Karpas-422 (cell line): ENCODE results near the gene FSIP1. TPM values are rescaled to one million over a fixed set of nuclear protein-coding genes. Genes with fewer than 3 reads are reported as not detected.

ENCODE experiments used
- DNase-seq: peaks from one replicate; pipeline ENCODE4 v3.0.0-alpha.2; 2015
- H2AFZ ChIP-seq: fragments of 200-600 bp; sonication (generic); 2 replicates; pipeline ENCODE4 v1.6.1; 2014; ENCODE audit warnings: antibody characterized with exemption, low read length, mixed read lengths
- H3K27ac ChIP-seq: fragments of 200-600 bp; sonication (generic); 2 replicates; pipeline ENCODE4 v1.5.1; 2014; ENCODE audit warnings: mild to moderate bottlenecking, low read length, moderate library complexity
- H3K27me3 ChIP-seq: fragments of 200-600 bp; sonication (generic); 2 replicates; pipeline ENCODE4 v1.6.1; 2014; ENCODE audit warnings: low read length, mixed read lengths
- H3K36me3 ChIP-seq: fragments of 200-600 bp; sonication (generic); 2 replicates; pipeline ENCODE4 v1.6.1; 2014; ENCODE audit warnings: low read length, mixed read lengths; ENCODE audit not compliant: insufficient read depth
- H3K4me1 ChIP-seq: fragments of 200-600 bp; sonication (generic); 2 replicates; pipeline ENCODE4 v1.6.1; 2014; ENCODE audit warnings: mild to moderate bottlenecking, low read length, mixed read lengths
- H3K4me2 ChIP-seq: fragments of 200-600 bp; sonication (generic); 2 replicates; pipeline ENCODE4 v1.6.1; 2014; ENCODE audit warnings: low read length, low read depth, mild to moderate bottlenecking; ENCODE audit not compliant: poor library complexity, severe bottlenecking
- H3K4me3 ChIP-seq: fragments of 200-600 bp; sonication (generic); 2 replicates; pipeline ENCODE4 v1.5.1; 2014; ENCODE audit warnings: mild to moderate bottlenecking, antibody characterized with exemption, low read length, mixed read lengths
- H3K79me2 ChIP-seq: fragments of 200-600 bp; sonication (generic); 2 replicates; pipeline ENCODE4 v1.6.1; 2014; ENCODE audit warnings: mild to moderate bottlenecking, low read length, mixed read lengths
- H3K9ac ChIP-seq: fragments of 200-600 bp; sonication (generic); 2 replicates; pipeline ENCODE4 v1.6.0; 2014; ENCODE audit warnings: low read length
- H3K9me2 ChIP-seq: fragments of 200-600 bp; sonication (generic), shearing (Covaris generic); replicated peaks from 2 replicates; pipeline ENCODE4 v1.6.0; 2014; ENCODE audit warnings: mild to moderate bottlenecking, low read length, moderate library complexity; ENCODE audit not compliant: insufficient read depth
- H3K9me3 ChIP-seq: fragments of 300-700, 200-600 bp; sonication (generic); 2 replicates; pipeline ENCODE4 v1.6.1; 2014; ENCODE audit warnings: low read length, mixed read lengths
- H4K20me1 ChIP-seq: fragments of 200-600 bp; sonication (generic); 2 replicates; pipeline ENCODE4 v1.6.1; 2014; ENCODE audit warnings: mild to moderate bottlenecking, antibody characterized with exemption, low read length, low read depth; ENCODE audit not compliant: insufficient read depth
- total RNA-seq: library from RNA; depleted of rRNA; stranded (reverse); fragments of >200 nt; shearing (Covaris generic); gene quantifications from 2 replicates; pipeline ENCODE4 v1.2.3, GENCODE V29; 2014; ENCODE audit warnings: low replicate concordance

The FSIP1 gene
- total RNA-seq, 1 experiment from 2014 or later, result 0.07 TPM

GRCh38 chr15:39608185-39609139 lies 174.2 kb downstream of the FSIP1 start:
- no peaks in the 10 kb centered on the region for H3K4me1 ChIP-seq
- H3K4me3 ChIP-seq, result no peak overlapping the region
- H3K27me3 ChIP-seq, result no peaks in the 10 kb centered on the region; the same call in 1 of the 2 replicates
- H3K9ac ChIP-seq, result no peak overlapping the region
- no peaks in the 10 kb centered on the region for H3K9me2 ChIP-seq
- H3K27ac ChIP-seq, result no peak overlapping the region
- H3K4me2 ChIP-seq, result no peak overlapping the region
- H2AFZ ChIP-seq, result no peak overlapping the region
- no peaks in the 10 kb centered on the region for H3K36me3 ChIP-seq
- no peak for DNase-seq
- no peaks in the 10 kb centered on the region for H4K20me1 ChIP-seq
- H3K9me3 ChIP-seq, result no peaks in the 10 kb centered on the region
- H3K79me2 ChIP-seq, result no peaks in the 10 kb centered on the region

- H2AFZ ChIP-seq, result no peak overlapping the region
- H3K27me3 ChIP-seq, result no peaks in the 10 kb centered on the region; the same call in 1 of the 2 replicates
- no peaks in the 10 kb centered on the region for H3K4me1 ChIP-seq
- DNase-seq, result no peak
- H3K9me3 ChIP-seq, result no peaks in the 10 kb centered on the region
- no peak overlapping the region for H3K9ac ChIP-seq
- no peaks in the 10 kb centered on the region for H3K36me3 ChIP-seq
- no peak overlapping the region for H3K4me2 ChIP-seq
- no peak overlapping the region for H3K27ac ChIP-seq
- H3K4me3 ChIP-seq, result no peak overlapping the region
- no peaks in the 10 kb centered on the region for H3K79me2 ChIP-seq
- H4K20me1 ChIP-seq, result no peaks in the 10 kb centered on the region
- no peaks in the 10 kb centered on the region for H3K9me2 ChIP-seq
Measured at GRCh38 chr15:39605146-39605545, 177.5 kb downstream of the FSIP1 start.

- no peaks in the 10 kb centered on the region; the same call in 1 of the 2 replicates for H3K27me3 ChIP-seq
- H4K20me1 ChIP-seq, result no peaks in the 10 kb centered on the region
- H3K4me3 ChIP-seq, result no peak overlapping the region
- H3K9me3 ChIP-seq, result no peaks in the 10 kb centered on the region
- H3K27ac ChIP-seq, result no peak overlapping the region
- H3K79me2 ChIP-seq, result no peaks in the 10 kb centered on the region
- H3K9ac ChIP-seq, result no peak overlapping the region
- no peak overlapping the region for H3K4me2 ChIP-seq
- no peaks in the 10 kb centered on the region for H3K4me1 ChIP-seq
- no peak for DNase-seq
- no peak overlapping the region for H2AFZ ChIP-seq
- H3K9me2 ChIP-seq, result no peaks in the 10 kb centered on the region
- no peaks in the 10 kb centered on the region for H3K36me3 ChIP-seq
Measured at GRCh38 chr15:39602143-39602542, 180.5 kb downstream of the FSIP1 start.

- no peak overlapping the region for H3K9ac ChIP-seq
- no peaks in the 10 kb centered on the region for H3K4me1 ChIP-seq
- H3K4me2 ChIP-seq, result no peak overlapping the region
- H3K27me3 ChIP-seq, result no peaks in the 10 kb centered on the region
- H3K79me2 ChIP-seq, result no peaks in the 10 kb centered on the region
- H3K27ac ChIP-seq, result no peak overlapping the region
- DNase-seq, result no peak
- no peaks in the 10 kb centered on the region for H4K20me1 ChIP-seq
- H3K36me3 ChIP-seq, result no peaks in the 10 kb centered on the region
- H2AFZ ChIP-seq, result no peak overlapping the region
- no peaks in the 10 kb centered on the region for H3K9me3 ChIP-seq
- H3K9me2 ChIP-seq, result no peaks in the 10 kb centered on the region
- H3K4me3 ChIP-seq, result no peak overlapping the region
Measured at GRCh38 chr15:39599871-39600270, 182.8 kb downstream of the FSIP1 start.

GRCh38 chr15:39598958-39599845 lies 183.4 kb downstream of the FSIP1 start:
- H3K27me3 ChIP-seq, result no peaks in the 10 kb centered on the region
- no peaks in the 10 kb centered on the region for H3K9me2 ChIP-seq
- no peak overlapping the region for H3K4me2 ChIP-seq
- no peaks in the 10 kb centered on the region for H3K36me3 ChIP-seq
- H3K9me3 ChIP-seq, result no peaks in the 10 kb centered on the region
- H3K4me3 ChIP-seq, result no peak overlapping the region
- no peak for DNase-seq
- no peaks in the 10 kb centered on the region for H3K4me1 ChIP-seq
- no peaks in the 10 kb centered on the region for H4K20me1 ChIP-seq
- H2AFZ ChIP-seq, result no peak overlapping the region
- no peaks in the 10 kb centered on the region for H3K79me2 ChIP-seq
- H3K27ac ChIP-seq, result no peak overlapping the region
- no peak overlapping the region for H3K9ac ChIP-seq

GRCh38 chr15:39598186-39598850 lies 184.3 kb downstream of the FSIP1 start:
- H3K36me3 ChIP-seq, result no peaks in the 10 kb centered on the region
- no peak for DNase-seq

GRCh38 chr15:39597751-39598185 lies 184.9 kb downstream of the FSIP1 start:
- no peak overlapping the region for H3K9ac ChIP-seq
- no peaks in the 10 kb centered on the region for H3K9me3 ChIP-seq
- no peak overlapping the region for H2AFZ ChIP-seq
- H3K27ac ChIP-seq, result no peak overlapping the region
- no peak overlapping the region for H3K4me2 ChIP-seq
- H3K4me3 ChIP-seq, result no peak overlapping the region
- H4K20me1 ChIP-seq, result no peaks in the 10 kb centered on the region
- no peaks in the 10 kb centered on the region for H3K9me2 ChIP-seq
- no peaks in the 10 kb centered on the region for H3K27me3 ChIP-seq
- DNase-seq, result no peak
- H3K79me2 ChIP-seq, result no peaks in the 10 kb centered on the region
- H3K36me3 ChIP-seq, result no peaks in the 10 kb centered on the region
- H3K4me1 ChIP-seq, result no peaks in the 10 kb centered on the region

More at GRCh38 chr15:39598186-39598850, 184.3 kb downstream of the FSIP1 start:
- Histone ChIP-seq H3K4me1 (no peaks in the 10 kb centered on the region), H4K20me1 (no peaks in the 10 kb centered on the region), H3K9me3 (no peaks in the 10 kb centered on the region), H3K79me2 (no peaks in the 10 kb centered on the region), H2AFZ (no peak overlapping the region), H3K27ac (no peak overlapping the region), H3K9ac (no peak overlapping the region), H3K9me2 (no peaks in the 10 kb centered on the region), H3K4me3 (no peak overlapping the region), H3K27me3 (no peaks in the 10 kb centered on the region), H3K4me2 (no peak overlapping the region)
